ENCODE measurements around the gene RILP. TPM values are rescaled to one million over a fixed set of nuclear protein-coding genes. Genes with fewer than 3 reads are reported as not detected.

Gene RILP
- total RNA-seq, 1 donor from 2014 or later, result 14.2 TPM

GRCh38 chr17:1635675-1636465 lies 13.8 kb downstream of the RILP start:
- peaks cover 14% of the 10 kb centered on the region for H3K27me3 Mint-ChIP-seq (ENCODE audit: unreplicated experiment)
- TF ChIP-seq, protein P1, sequence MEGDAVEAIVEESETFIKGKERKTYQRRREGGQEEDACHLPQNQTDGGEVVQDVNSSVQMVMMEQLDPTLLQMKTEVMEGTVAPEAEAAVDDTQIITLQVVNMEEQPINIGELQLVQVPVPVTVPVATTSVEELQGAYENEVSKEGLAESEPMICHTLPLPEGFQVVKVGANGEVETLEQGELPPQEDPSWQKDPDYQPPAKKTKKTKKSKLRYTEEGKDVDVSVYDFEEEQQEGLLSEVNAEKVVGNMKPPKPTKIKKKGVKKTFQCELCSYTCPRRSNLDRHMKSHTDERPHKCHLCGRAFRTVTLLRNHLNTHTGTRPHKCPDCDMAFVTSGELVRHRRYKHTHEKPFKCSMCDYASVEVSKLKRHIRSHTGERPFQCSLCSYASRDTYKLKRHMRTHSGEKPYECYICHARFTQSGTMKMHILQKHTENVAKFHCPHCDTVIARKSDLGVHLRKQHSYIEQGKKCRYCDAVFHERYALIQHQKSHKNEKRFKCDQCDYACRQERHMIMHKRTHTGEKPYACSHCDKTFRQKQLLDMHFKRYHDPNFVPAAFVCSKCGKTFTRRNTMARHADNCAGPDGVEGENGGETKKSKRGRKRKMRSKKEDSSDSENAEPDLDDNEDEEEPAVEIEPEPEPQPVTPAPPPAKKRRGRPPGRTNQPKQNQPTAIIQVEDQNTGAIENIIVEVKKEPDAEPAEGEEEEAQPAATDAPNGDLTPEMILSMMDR (IDR thresholded peaks at IDR 0.05; ENCODE audit: unreplicated experiment), result no peak
- peak overlapping the region; percentile 33 for H3K27ac Mint-ChIP-seq (ENCODE audit: unreplicated experiment)
- peaks cover 25% of the 10 kb centered on the region for H3K36me3 Mint-ChIP-seq (ENCODE audit: low read depth, unreplicated experiment)
- peak overlapping the region; percentile 81 for H3K4me3 Mint-ChIP-seq (ENCODE audit: unreplicated experiment)
- DNase-seq (ENCODE audit: low spot score), result no peak
- no peaks in the 10 kb centered on the region for H3K9me3 Mint-ChIP-seq (ENCODE audit: unreplicated experiment)
- H3K4me1 Mint-ChIP-seq (ENCODE audit: unreplicated experiment), result peaks cover 12% of the 10 kb centered on the region

- no peaks in the 10 kb centered on the region for H3K9me3 Mint-ChIP-seq (ENCODE audit: unreplicated experiment)
- DNase-seq (ENCODE audit: low spot score), result no peak
- peaks cover 14% of the 10 kb centered on the region for H3K4me1 Mint-ChIP-seq (ENCODE audit: unreplicated experiment)
- no peak overlapping the region for H3K4me3 Mint-ChIP-seq (ENCODE audit: unreplicated experiment)
- peaks cover 23% of the 10 kb centered on the region for H3K36me3 Mint-ChIP-seq (ENCODE audit: low read depth, unreplicated experiment)
- H3K27me3 Mint-ChIP-seq (ENCODE audit: unreplicated experiment), result peaks cover 17% of the 10 kb centered on the region
- TF ChIP-seq, protein P1 (IDR thresholded peaks at IDR 0.05; ENCODE audit: unreplicated experiment), result no peak
- no peak overlapping the region for H3K27ac Mint-ChIP-seq (ENCODE audit: unreplicated experiment)
Observed at GRCh38 chr17:1634841-1635650, 14.6 kb downstream of the RILP start.

GRCh38 chr17:1630662-1631061 lies 19.0 kb downstream of the RILP start:
- peaks cover 25% of the 10 kb centered on the region for H3K4me1 Mint-ChIP-seq (ENCODE audit: unreplicated experiment)
- H3K4me3 Mint-ChIP-seq (ENCODE audit: unreplicated experiment), result peak overlapping the region; percentile 83
- peaks cover 11% of the 10 kb centered on the region for H3K36me3 Mint-ChIP-seq (ENCODE audit: low read depth, unreplicated experiment)
- TF ChIP-seq, protein P1 (IDR thresholded peaks at IDR 0.05; ENCODE audit: unreplicated experiment), result no peak
- no peaks in the 10 kb centered on the region for H3K9me3 Mint-ChIP-seq (ENCODE audit: unreplicated experiment)
- no peak for DNase-seq (ENCODE audit: low spot score)
- H3K27me3 Mint-ChIP-seq (ENCODE audit: unreplicated experiment), result peaks cover 19% of the 10 kb centered on the region
- H3K27ac Mint-ChIP-seq (ENCODE audit: unreplicated experiment), result peak overlapping the region; percentile 39

DNA sequence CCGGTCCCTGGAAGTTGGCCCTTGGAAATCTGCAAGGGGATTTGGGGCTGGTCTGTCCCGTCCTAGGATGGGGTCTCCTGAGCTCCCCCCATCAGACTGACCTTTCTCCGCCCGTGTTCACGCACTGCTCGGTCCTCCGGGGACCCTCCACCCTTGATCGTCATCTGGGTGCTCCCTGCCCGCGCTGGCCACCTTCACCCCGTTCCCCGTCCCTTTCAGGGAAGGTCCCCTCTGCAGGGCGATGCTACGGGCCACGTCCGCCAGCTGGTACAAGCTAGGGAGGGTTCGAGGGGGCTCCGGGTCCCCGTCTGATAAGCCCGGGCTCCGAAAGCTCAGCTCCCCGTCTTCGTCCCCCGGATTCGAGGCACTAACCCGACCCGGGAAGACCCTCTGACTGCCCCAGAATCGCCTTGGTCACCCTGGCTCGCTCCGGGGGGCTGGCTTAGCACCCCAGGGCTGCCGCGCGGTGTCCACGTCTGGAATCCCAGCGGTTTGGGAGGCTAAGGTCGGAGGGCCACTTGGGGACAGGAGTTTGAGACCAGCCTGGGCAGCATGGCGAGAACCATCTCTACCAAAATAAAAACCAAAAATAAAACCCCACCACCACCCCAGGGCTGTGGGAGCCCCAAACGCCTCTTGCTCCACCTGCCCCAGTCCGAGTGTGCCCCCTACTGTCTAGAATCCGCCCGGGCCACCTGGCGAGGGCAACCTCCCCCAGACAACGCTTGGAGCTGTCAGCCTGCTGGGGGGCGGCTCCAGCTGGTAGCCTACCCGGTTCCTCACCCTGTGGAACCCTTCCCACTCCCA lies 20.0 kb downstream of the RILP start:
- DNase-seq (ENCODE audit: low spot score), result peak; percentile 81
- Mint-ChIP-seq H3K36me3 (ENCODE audit: low read depth, unreplicated experiment) (peaks cover 11% of the 10 kb centered on the region), H3K4me1 (ENCODE audit: unreplicated experiment) (peaks cover 35% of the 10 kb centered on the region), H3K27ac (ENCODE audit: unreplicated experiment) (peak overlapping the region; percentile 76), H3K4me3 (ENCODE audit: unreplicated experiment) (peak overlapping the region; percentile 85), H3K27me3 (ENCODE audit: unreplicated experiment) (peaks cover 19% of the 10 kb centered on the region), H3K9me3 (ENCODE audit: unreplicated experiment) (no peaks in the 10 kb centered on the region)
- TF ChIP-seq, protein P1 (IDR thresholded peaks at IDR 0.05; ENCODE audit: unreplicated experiment), result peak; percentile 58
